K562 (cell line): ENCODE measurements around the gene TK1. TPM values are rescaled to one million over a fixed set of nuclear protein-coding genes. Genes with fewer than 3 reads are reported as not detected.

Source experiments
- ELF2 ChIP-seq: fragments of 250-450 bp; sonication (Bioruptor Pico); IDR thresholded peaks from 2 replicates; pipeline ENCODE4 v1.5.0; 2021; ENCODE audit warnings: mild to moderate bottlenecking
- ETV5 ChIP-seq: sonication (generic); formaldehyde crosslinking; IDR thresholded peaks from 2 replicates; pipeline ENCODE4 v1.4.0; 2020; ENCODE audit warnings: low read depth, mild to moderate bottlenecking, missing genetic modification reagents
- FOSL1 ChIP-seq: fragments of 200-800 bp; sonication (Bioruptor generic); conservative IDR thresholded peaks from 2 replicates; pipeline ENCODE4 v1.6.1; 2016; ENCODE audit warnings: missing genetic modification characterization, missing compliant biosample characterization
- FOXK1 ChIP-seq: sonication (generic); formaldehyde crosslinking; IDR thresholded peaks from 2 replicates; pipeline ENCODE4 v1.8.0; 2022; ENCODE audit warnings: missing genetic modification reagents, mild to moderate bottlenecking, borderline replicate concordance
- HMGN3 ChIP-seq: IDR thresholded peaks from 2 replicates; pipeline ENCODE4 v1.6.1; 2011; ENCODE audit warnings: borderline replicate concordance, low read depth, mild to moderate bottlenecking, mixed read lengths, low read length; ENCODE audit not compliant: insufficient read length; ENCODE audit errors: extremely low read depth
- MXI1 ChIP-seq: IDR thresholded peaks from 2 replicates; pipeline ENCODE4 v1.6.1; 2011; ENCODE audit warnings: low read depth, mild to moderate bottlenecking, improper control_type of control experiment, low read length
- NBN ChIP-seq: fragments of 450-650 bp; IDR thresholded peaks from 2 replicates; pipeline ENCODE4 v1.6.1; 2016; ENCODE audit warnings: low read depth, mild to moderate bottlenecking
- NCOA4 ChIP-seq: fragments of 450-650 bp; IDR thresholded peaks from 2 replicates; pipeline ENCODE4 v1.6.1; 2018; ENCODE audit warnings: mild to moderate bottlenecking; ENCODE audit not compliant: partially characterized antibody
- NRF1 ChIP-seq, 2 experiments: fragments of 450-650 bp; IDR thresholded peaks in 1 of 2; conservative IDR thresholded peaks in 1 of 2; 2 replicates each; pipeline ENCODE4 v1.6.1; 2014; ENCODE audit warnings: mild to moderate bottlenecking in 2 of 2
- POLR2A ChIP-seq: fragments of 450-650 bp; conservative IDR thresholded peaks from 2 replicates; pipeline ENCODE4 v1.6.1; 2016
- POLR3G ChIP-seq: IDR thresholded peaks from 2 replicates; pipeline ENCODE4 v1.6.1; 2011; ENCODE audit not compliant: insufficient read length, insufficient replicate concordance; ENCODE audit errors: extremely low read depth
- RBM39 ChIP-seq: fragments of 200-400 bp; formaldehyde crosslinking; optimal IDR thresholded peaks from 2 replicates; pipeline ENCODE3; 2018; ENCODE audit warnings: low read depth, low read length
- SMARCA4 ChIP-seq: fragments of 450-650 bp; IDR thresholded peaks from 2 replicates; pipeline ENCODE4 v1.6.1; 2016
- SMARCA5 ChIP-seq: fragments of 450-650 bp; IDR thresholded peaks from 2 replicates; pipeline ENCODE4 v1.6.1; 2016
- TARDBP ChIP-seq: fragments of 450-650 bp; IDR thresholded peaks from 2 replicates; pipeline ENCODE4 v1.6.1; 2016
- TCF7 ChIP-seq: sonication (generic); IDR thresholded peaks from 2 replicates; pipeline ENCODE4 v1.6.1; 2016; ENCODE audit warnings: antibody characterized with exemption, borderline replicate concordance
- TEAD1 ChIP-seq, 2 experiments: fragments of 450-650 bp in 1 of 2; sonication (generic) in 1 of 2; formaldehyde crosslinking; IDR thresholded peaks; 2 replicates each; pipeline versions ENCODE4 v1.4.0 to v1.8.0; 2020 to 2022; ENCODE audit warnings: mild to moderate bottlenecking in 2 of 2, missing genetic modification reagents in 1 of 2
- ZNF140 ChIP-seq: fragments of 250-450 bp; sonication (Bioruptor Pico); IDR thresholded peaks from 2 replicates; pipeline ENCODE4 v1.8.0; 2021; ENCODE audit warnings: moderate library complexity, mild to moderate bottlenecking, inconsistent platforms
- ZNF263 ChIP-seq: sonication (generic); formaldehyde crosslinking; IDR thresholded peaks from 2 replicates; pipeline ENCODE4 v1.8.0; 2022; ENCODE audit warnings: mild to moderate bottlenecking, missing genetic modification reagents, borderline replicate concordance
- ZNF830 ChIP-seq: fragments of 250-450 bp; sonication (Bioruptor Pico); IDR thresholded peaks from 2 replicates; pipeline ENCODE4 v1.5.0; 2021; ENCODE audit warnings: mild to moderate bottlenecking
- polyA plus RNA-seq, 8 experiments: library from polyadenylated mRNA; depleted of rRNA in 4 of 8; stranded (reverse) in 5 of 8; unstranded in 3 of 8; fragments of >200 nt; fragmentation: Nextera tagmentation in 2 of 8; fragmentation: Illumina TruSeq in 1 of 8; extraction: Ambion mirVana in 2 of 8; extraction: Trizol in 1 of 8; gene quantifications; 2 replicates each; pipeline versions ENCODE4 v1.2.1 to v1.2.3, GENCODE V29; 2011 to 2014; ENCODE audit warnings: inconsistent platforms in 1 of 8, missing spikeins in 1 of 8
- total RNA-seq, 7 experiments: library from RNA; depleted of rRNA in 6 of 7; stranded (reverse); fragments of >200 nt in 6 of 7; fragmentation: Illumina TruSeq in 2 of 7; extraction: Trizol in 2 of 7; gene quantifications; 2 replicates each; pipeline versions ENCODE4 v1.2.1 to v1.2.3, GENCODE V29; 2011 to 2021; ENCODE audit warnings: low replicate concordance in 1 of 7
- TF ChIP-seq, protein P1 (sequence below): fragments of 450-650 bp; IDR thresholded peaks from 2 replicates; pipeline ENCODE4 v1.6.1; 2016; ENCODE audit warnings: missing biosample characterization, missing genetic modification characterization
- TF ChIP-seq, protein P2 (sequence below): sonication (generic); formaldehyde crosslinking; IDR thresholded peaks from 2 replicates; pipeline ENCODE4 v1.8.1; 2023; ENCODE audit warnings: mild to moderate bottlenecking, missing genetic modification reagents
- TF ChIP-seq, protein P3 (sequence below): fragments of 450-650 bp; conservative IDR thresholded peaks from 2 replicates; pipeline ENCODE4 v1.6.1; 2016; ENCODE audit warnings: missing genetic modification characterization, low read depth, mild to moderate bottlenecking, control low read depth, missing compliant biosample characterization

TK1 gene
- total and polyA plus RNA-seq, 9 of the 15 experiments (the other 6 are each of a cell fraction or from before 2014, with no cell fraction given), result 8.4 to 280 (median 103) TPM

DNA sequence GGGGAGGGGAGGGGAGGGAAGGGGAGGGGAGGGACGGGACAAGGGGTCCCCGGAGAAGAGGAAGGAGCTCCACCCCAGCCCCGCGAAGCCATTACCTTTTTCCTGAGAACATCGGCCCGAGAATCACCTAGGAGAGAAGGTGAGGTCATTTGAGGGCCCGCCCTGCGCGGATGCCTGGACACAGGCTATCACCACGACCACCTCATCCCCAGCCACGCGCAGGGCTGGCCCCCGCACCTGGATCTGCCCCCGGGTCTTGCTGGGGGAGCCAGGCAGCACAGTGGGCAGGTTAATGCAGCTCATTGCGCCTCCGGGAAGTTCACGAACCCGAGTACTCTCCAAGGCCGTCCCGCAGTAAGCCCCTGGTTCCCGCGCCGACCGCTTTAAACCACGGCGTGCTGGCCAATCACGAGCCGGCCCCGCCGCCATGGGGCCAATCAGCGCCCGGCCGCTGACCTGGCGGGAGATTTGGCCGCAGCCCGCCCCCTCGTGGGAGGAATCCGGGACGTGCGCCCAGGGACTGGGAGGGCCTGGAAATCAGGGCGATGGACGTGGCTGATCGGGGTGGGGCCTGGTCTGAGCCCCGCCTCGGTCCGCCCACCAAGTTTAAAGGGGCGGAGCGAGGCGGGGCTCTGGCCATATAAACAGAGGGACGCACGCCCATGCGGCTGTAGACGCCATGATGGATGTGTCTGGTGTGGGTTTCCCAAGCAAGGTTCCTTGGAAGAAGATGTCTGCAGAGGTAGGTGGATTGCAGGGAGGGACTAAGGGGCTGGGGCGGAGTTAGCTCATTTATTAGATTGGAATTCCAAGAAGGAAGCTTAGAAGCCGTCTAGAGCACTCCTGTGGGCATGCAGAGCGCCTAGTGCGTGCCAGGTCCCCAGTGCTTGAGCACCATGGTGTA lies at the start of gene TK1, which contains the start of gene AFMID (continued):
- TF ChIP-seq FOXK1 (CRISPR knock-in tag), result no peak
- TF ChIP-seq NCOA4, result no peak
- no peak for TF ChIP-seq TCF7
- TF ChIP-seq MXI1, result peak; percentile 90
- no peak for TF ChIP-seq POLR3G
- peak; percentile 76 to 79 for TF ChIP-seq NRF1 (conservative IDR thresholded peaks at IDR 0.05 in 1 of 2, IDR thresholded peaks at IDR 0.05 in 1 of 2)
- peak; percentile 87 for TF ChIP-seq HMGN3
- no peak for TF ChIP-seq SMARCA5
- TF ChIP-seq, protein P1, sequence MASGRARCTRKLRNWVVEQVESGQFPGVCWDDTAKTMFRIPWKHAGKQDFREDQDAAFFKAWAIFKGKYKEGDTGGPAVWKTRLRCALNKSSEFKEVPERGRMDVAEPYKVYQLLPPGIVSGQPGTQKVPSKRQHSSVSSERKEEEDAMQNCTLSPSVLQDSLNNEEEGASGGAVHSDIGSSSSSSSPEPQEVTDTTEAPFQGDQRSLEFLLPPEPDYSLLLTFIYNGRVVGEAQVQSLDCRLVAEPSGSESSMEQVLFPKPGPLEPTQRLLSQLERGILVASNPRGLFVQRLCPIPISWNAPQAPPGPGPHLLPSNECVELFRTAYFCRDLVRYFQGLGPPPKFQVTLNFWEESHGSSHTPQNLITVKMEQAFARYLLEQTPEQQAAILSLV (tag), result no peak
- 0 out of 2 replicates have a peak, but pooled peaks have one; percentile 72 for TF ChIP-seq NBN
- peak; percentile 34; the same call in 1 of the 2 replicates for TF ChIP-seq SMARCA4
- TF ChIP-seq ZNF140, result no peak
- peak; percentile 21; the same call in 1 of the 2 replicates for TF ChIP-seq ZNF263 (CRISPR knock-in tag)
- peak; percentile 100 for TF ChIP-seq TEAD1 (CRISPR knock-in tag; IDR thresholded peaks at IDR 0.05)
- peak; percentile 37; the same call in 1 of the 2 replicates for TF ChIP-seq FOSL1 (tag)
- TF ChIP-seq ZNF830 (CRISPR knock-in tag), result no peak
- no peak for TF ChIP-seq ELF2 (CRISPR knock-in tag)
- 0 out of 2 replicates have a peak, but pooled peaks have one; percentile 37 for TF ChIP-seq ETV5 (CRISPR knock-in tag)
- TF ChIP-seq, protein P2, sequence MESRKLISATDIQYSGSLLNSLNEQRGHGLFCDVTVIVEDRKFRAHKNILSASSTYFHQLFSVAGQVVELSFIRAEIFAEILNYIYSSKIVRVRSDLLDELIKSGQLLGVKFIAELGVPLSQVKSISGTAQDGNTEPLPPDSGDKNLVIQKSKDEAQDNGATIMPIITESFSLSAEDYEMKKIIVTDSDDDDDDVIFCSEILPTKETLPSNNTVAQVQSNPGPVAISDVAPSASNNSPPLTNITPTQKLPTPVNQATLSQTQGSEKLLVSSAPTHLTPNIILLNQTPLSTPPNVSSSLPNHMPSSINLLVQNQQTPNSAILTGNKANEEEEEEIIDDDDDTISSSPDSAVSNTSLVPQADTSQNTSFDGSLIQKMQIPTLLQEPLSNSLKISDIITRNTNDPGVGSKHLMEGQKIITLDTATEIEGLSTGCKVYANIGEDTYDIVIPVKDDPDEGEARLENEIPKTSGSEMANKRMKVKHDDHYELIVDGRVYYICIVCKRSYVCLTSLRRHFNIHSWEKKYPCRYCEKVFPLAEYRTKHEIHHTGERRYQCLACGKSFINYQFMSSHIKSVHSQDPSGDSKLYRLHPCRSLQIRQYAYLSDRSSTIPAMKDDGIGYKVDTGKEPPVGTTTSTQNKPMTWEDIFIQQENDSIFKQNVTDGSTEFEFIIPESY (CRISPR knock-in tag), result peak; percentile 48; the same call in 1 of the 2 replicates
- peak; percentile 97 for TF ChIP-seq POLR2A
- TF ChIP-seq, protein P3, sequence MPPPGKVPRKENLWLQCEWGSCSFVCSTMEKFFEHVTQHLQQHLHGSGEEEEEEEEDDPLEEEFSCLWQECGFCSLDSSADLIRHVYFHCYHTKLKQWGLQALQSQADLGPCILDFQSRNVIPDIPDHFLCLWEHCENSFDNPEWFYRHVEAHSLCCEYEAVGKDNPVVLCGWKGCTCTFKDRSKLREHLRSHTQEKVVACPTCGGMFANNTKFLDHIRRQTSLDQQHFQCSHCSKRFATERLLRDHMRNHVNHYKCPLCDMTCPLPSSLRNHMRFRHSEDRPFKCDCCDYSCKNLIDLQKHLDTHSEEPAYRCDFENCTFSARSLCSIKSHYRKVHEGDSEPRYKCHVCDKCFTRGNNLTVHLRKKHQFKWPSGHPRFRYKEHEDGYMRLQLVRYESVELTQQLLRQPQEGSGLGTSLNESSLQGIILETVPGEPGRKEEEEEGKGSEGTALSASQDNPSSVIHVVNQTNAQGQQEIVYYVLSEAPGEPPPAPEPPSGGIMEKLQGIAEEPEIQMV (tag), result no peak
- no peak for TF ChIP-seq RBM39
- peak; percentile 54; the same call in 1 of the 2 replicates for TF ChIP-seq TARDBP
